HEK293 (cell line): ENCODE results near the gene ZBTB37.

Experiments
- EGR2 ChIP-seq: fragments of 450-650 bp; formaldehyde crosslinking; IDR thresholded peaks from 2 replicates; pipeline ENCODE4 v1.5.1; 2016; ENCODE audit warnings: low read depth, missing biosample characterization, missing genetic modification characterization
- GFI1B ChIP-seq: fragments of 450-650 bp; formaldehyde crosslinking; IDR thresholded peaks from 2 replicates; pipeline ENCODE4 v1.5.1; 2016; ENCODE audit warnings: missing biosample characterization, missing genetic modification characterization
- HOXD13 ChIP-seq: sonication (generic); formaldehyde crosslinking; IDR thresholded peaks from 2 replicates; pipeline ENCODE4 v1.8.0; 2022; ENCODE audit warnings: missing genetic modification reagents, borderline replicate concordance
- MYNN ChIP-seq: fragments of 450-650 bp; formaldehyde crosslinking; IDR thresholded peaks from 2 replicates; pipeline ENCODE4 v1.5.1; 2016; ENCODE audit warnings: missing biosample characterization, missing genetic modification characterization, borderline replicate concordance
- ZBTB7A ChIP-seq: fragments of 450-650 bp; formaldehyde crosslinking; IDR thresholded peaks from 2 replicates; pipeline ENCODE4 v1.5.1; 2016; ENCODE audit warnings: low read depth, missing biosample characterization, missing genetic modification characterization
- ZNF2 ChIP-seq: fragments of 450-650 bp; formaldehyde crosslinking; IDR thresholded peaks from 2 replicates; pipeline ENCODE4 v1.5.1; 2016; ENCODE audit warnings: missing biosample characterization, missing genetic modification characterization
- ZNF239 ChIP-seq: fragments of 450-650 bp; formaldehyde crosslinking; IDR thresholded peaks from 2 replicates; pipeline ENCODE4 v1.5.1; 2016; ENCODE audit warnings: missing biosample characterization, missing genetic modification characterization
- ZNF266 ChIP-seq: fragments of 450-650 bp; formaldehyde crosslinking; IDR thresholded peaks from 2 replicates; pipeline ENCODE4 v1.5.1; 2016; ENCODE audit warnings: missing biosample characterization, missing genetic modification characterization, low read depth
- ZNF366 ChIP-seq: fragments of 450-650 bp; formaldehyde crosslinking; conservative IDR thresholded peaks from 2 replicates; pipeline ENCODE4 v1.5.1; 2016; ENCODE audit warnings: missing biosample characterization, missing genetic modification characterization
- ZNF558 ChIP-seq: fragments of 450-650 bp; formaldehyde crosslinking; IDR thresholded peaks from 2 replicates; pipeline ENCODE4 v1.5.1; 2016; ENCODE audit warnings: missing biosample characterization, missing genetic modification characterization
- ZNF629 ChIP-seq: fragments of 450-650 bp; formaldehyde crosslinking; IDR thresholded peaks from 2 replicates; pipeline ENCODE4 v1.5.1; 2017; ENCODE audit warnings: missing biosample characterization, missing genetic modification characterization
- TF ChIP-seq, protein P1 (sequence below): sonication (generic); formaldehyde crosslinking; IDR thresholded peaks from 2 replicates; pipeline ENCODE4 v1.8.1; 2022; ENCODE audit warnings: mild to moderate bottlenecking, moderate library complexity, missing genetic modification reagents
- TF ChIP-seq, protein P2 (sequence below): fragments of 450-650 bp; IDR thresholded peaks from 2 replicates; pipeline ENCODE4 v1.5.1; 2018; ENCODE audit warnings: missing biosample characterization, mild to moderate bottlenecking, missing genetic modification characterization
- TF ChIP-seq, protein P3 (sequence below): fragments of 450-650 bp; formaldehyde crosslinking; IDR thresholded peaks from 2 replicates; pipeline ENCODE4 v1.5.1; 2016; ENCODE audit warnings: missing biosample characterization, missing genetic modification characterization
- TF ChIP-seq, protein P4 (sequence below): fragments of 450-650 bp; formaldehyde crosslinking; IDR thresholded peaks from 2 replicates; pipeline ENCODE4 v1.5.0; 2017; ENCODE audit warnings: missing biosample characterization, missing genetic modification characterization, borderline replicate concordance
- TF ChIP-seq, protein P5 (sequence below): fragments of 450-650 bp; formaldehyde crosslinking; IDR thresholded peaks from 2 replicates; pipeline ENCODE4 v1.5.1; 2016; ENCODE audit warnings: missing biosample characterization, missing genetic modification characterization
- TF ChIP-seq, protein P6 (sequence below): fragments of 450-650 bp; formaldehyde crosslinking; IDR thresholded peaks from 2 replicates; pipeline ENCODE4 v1.5.1; 2016; ENCODE audit warnings: missing biosample characterization, missing genetic modification characterization
- TF ChIP-seq, protein P7 (sequence below): fragments of 450-650 bp; formaldehyde crosslinking; IDR thresholded peaks from 2 replicates; pipeline ENCODE4 v1.5.1; 2016; ENCODE audit warnings: missing biosample characterization, missing genetic modification characterization, borderline replicate concordance
- TF ChIP-seq, protein P8 (sequence below): fragments of 450-650 bp; formaldehyde crosslinking; IDR thresholded peaks from 2 replicates; pipeline ENCODE4 v1.5.1; 2016; ENCODE audit warnings: missing biosample characterization, missing genetic modification characterization, low read depth

ZBTB37 gene

DNA sequence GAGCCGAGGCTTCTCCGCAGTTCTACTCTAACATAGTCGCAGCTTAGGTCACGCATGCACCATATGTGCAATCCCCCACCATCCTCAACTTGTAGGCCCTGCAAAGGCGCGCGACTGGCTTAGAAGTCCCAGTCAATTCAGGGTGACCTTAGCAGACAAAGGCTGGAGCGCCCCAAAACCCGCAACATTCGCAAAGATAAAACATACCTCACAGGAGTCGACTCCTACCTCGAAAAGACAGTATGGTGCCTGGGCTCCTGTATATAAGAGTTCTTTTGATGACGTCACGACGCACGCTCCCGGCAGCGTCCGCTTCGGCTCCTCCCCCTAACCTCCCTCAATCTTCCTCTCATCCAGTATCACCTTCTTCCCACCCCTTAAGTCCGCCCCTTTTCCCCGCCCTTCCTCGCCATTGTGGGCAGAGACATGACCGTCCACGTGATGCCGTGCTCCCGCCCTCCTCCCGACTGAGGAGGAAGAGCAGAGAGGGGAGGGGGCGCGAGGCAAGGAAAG is 371 bp upstream of the ZBTB37 start, which contains the start of gene GAS5 (continued):
- TF ChIP-seq, protein P1, sequence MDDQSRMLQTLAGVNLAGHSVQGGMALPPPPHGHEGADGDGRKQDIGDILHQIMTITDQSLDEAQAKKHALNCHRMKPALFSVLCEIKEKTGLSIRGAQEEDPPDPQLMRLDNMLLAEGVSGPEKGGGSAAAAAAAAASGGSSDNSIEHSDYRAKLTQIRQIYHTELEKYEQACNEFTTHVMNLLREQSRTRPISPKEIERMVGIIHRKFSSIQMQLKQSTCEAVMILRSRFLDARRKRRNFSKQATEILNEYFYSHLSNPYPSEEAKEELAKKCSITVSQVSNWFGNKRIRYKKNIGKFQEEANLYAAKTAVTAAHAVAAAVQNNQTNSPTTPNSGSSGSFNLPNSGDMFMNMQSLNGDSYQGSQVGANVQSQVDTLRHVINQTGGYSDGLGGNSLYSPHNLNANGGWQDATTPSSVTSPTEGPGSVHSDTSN (CRISPR knock-in tag): 0 out of 2 replicates have a peak, but pooled peaks have one; percentile 31
- TF ChIP-seq ZNF366 (tag by site-specific recombination): peak; percentile 100
- TF ChIP-seq ZBTB7A: 0 out of 2 replicates have a peak, but pooled peaks have one; percentile 21
- 0 out of 2 replicates have a peak, but pooled peaks have one; percentile 30 for TF ChIP-seq ZNF239 (tag by site-specific recombination)
- TF ChIP-seq, protein P2, sequence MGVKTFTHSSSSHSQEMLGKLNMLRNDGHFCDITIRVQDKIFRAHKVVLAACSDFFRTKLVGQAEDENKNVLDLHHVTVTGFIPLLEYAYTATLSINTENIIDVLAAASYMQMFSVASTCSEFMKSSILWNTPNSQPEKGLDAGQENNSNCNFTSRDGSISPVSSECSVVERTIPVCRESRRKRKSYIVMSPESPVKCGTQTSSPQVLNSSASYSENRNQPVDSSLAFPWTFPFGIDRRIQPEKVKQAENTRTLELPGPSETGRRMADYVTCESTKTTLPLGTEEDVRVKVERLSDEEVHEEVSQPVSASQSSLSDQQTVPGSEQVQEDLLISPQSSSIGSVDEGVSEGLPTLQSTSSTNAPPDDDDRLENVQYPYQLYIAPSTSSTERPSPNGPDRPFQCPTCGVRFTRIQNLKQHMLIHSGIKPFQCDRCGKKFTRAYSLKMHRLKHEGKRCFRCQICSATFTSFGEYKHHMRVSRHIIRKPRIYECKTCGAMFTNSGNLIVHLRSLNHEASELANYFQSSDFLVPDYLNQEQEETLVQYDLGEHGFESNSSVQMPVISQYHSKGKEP (tag by site-specific recombination): peak; percentile 54; the same call in 1 of the 2 replicates
- no peak for TF ChIP-seq MYNN (tag by site-specific recombination)
- peak; percentile 98 for TF ChIP-seq ZNF629 (tag by site-specific recombination)
- peak; percentile 95 for TF ChIP-seq ZNF2 (tag by site-specific recombination)
- no peak for TF ChIP-seq EGR2 (tag by site-specific recombination)
- TF ChIP-seq, protein P3, sequence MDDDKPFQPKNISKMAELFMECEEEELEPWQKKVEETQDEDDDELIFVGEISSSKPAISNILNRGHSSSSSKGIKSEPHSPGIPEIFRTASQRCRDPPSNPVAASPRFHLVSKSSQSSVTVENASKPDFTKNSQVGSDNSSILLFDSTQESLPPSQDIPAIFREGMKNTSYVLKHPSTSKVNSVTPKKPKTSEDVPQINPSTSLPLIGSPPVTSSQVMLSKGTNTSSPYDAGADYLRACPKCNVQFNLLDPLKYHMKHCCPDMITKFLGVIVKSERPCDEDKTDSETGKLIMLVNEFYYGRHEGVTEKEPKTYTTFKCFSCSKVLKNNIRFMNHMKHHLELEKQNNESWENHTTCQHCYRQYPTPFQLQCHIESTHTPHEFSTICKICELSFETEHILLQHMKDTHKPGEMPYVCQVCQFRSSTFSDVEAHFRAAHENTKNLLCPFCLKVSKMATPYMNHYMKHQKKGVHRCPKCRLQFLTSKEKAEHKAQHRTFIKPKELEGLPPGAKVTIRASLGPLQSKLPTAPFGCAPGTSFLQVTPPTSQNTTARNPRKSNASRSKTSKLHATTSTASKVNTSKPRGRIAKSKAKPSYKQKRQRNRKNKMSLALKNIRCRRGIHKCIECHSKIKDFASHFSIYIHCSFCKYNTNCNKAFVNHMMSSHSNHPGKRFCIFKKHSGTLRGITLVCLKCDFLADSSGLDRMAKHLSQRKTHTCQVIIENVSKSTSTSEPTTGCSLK (tag by site-specific recombination): no peak
- peak; percentile 47; the same call in 1 of the 2 replicates for TF ChIP-seq ZNF558 (tag by site-specific recombination)
- TF ChIP-seq, protein P4, sequence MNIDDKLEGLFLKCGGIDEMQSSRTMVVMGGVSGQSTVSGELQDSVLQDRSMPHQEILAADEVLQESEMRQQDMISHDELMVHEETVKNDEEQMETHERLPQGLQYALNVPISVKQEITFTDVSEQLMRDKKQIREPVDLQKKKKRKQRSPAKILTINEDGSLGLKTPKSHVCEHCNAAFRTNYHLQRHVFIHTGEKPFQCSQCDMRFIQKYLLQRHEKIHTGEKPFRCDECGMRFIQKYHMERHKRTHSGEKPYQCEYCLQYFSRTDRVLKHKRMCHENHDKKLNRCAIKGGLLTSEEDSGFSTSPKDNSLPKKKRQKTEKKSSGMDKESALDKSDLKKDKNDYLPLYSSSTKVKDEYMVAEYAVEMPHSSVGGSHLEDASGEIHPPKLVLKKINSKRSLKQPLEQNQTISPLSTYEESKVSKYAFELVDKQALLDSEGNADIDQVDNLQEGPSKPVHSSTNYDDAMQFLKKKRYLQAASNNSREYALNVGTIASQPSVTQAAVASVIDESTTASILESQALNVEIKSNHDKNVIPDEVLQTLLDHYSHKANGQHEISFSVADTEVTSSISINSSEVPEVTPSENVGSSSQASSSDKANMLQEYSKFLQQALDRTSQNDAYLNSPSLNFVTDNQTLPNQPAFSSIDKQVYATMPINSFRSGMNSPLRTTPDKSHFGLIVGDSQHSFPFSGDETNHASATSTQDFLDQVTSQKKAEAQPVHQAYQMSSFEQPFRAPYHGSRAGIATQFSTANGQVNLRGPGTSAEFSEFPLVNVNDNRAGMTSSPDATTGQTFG (tag by site-specific recombination): no peak
- TF ChIP-seq, protein P5, sequence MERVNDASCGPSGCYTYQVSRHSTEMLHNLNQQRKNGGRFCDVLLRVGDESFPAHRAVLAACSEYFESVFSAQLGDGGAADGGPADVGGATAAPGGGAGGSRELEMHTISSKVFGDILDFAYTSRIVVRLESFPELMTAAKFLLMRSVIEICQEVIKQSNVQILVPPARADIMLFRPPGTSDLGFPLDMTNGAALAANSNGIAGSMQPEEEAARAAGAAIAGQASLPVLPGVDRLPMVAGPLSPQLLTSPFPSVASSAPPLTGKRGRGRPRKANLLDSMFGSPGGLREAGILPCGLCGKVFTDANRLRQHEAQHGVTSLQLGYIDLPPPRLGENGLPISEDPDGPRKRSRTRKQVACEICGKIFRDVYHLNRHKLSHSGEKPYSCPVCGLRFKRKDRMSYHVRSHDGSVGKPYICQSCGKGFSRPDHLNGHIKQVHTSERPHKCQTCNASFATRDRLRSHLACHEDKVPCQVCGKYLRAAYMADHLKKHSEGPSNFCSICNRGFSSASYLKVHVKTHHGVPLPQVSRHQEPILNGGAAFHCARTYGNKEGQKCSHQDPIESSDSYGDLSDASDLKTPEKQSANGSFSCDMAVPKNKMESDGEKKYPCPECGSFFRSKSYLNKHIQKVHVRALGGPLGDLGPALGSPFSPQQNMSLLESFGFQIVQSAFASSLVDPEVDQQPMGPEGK: no peak
- TF ChIP-seq, protein P6, sequence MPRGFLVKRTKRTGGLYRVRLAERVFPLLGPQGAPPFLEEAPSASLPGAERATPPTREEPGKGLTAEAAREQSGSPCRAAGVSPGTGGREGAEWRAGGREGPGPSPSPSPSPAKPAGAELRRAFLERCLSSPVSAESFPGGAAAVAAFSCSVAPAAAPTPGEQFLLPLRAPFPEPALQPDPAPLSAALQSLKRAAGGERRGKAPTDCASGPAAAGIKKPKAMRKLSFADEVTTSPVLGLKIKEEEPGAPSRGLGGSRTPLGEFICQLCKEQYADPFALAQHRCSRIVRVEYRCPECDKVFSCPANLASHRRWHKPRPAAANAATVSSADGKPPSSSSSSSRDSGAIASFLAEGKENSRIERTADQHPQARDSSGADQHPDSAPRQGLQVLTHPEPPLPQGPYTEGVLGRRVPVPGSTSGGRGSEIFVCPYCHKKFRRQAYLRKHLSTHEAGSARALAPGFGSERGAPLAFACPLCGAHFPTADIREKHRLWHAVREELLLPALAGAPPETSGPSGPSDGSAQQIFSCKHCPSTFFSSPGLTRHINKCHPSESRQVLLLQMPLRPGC (tag by site-specific recombination): 0 out of 2 replicates have a peak, but pooled peaks have one; percentile 14
- TF ChIP-seq, protein P7, sequence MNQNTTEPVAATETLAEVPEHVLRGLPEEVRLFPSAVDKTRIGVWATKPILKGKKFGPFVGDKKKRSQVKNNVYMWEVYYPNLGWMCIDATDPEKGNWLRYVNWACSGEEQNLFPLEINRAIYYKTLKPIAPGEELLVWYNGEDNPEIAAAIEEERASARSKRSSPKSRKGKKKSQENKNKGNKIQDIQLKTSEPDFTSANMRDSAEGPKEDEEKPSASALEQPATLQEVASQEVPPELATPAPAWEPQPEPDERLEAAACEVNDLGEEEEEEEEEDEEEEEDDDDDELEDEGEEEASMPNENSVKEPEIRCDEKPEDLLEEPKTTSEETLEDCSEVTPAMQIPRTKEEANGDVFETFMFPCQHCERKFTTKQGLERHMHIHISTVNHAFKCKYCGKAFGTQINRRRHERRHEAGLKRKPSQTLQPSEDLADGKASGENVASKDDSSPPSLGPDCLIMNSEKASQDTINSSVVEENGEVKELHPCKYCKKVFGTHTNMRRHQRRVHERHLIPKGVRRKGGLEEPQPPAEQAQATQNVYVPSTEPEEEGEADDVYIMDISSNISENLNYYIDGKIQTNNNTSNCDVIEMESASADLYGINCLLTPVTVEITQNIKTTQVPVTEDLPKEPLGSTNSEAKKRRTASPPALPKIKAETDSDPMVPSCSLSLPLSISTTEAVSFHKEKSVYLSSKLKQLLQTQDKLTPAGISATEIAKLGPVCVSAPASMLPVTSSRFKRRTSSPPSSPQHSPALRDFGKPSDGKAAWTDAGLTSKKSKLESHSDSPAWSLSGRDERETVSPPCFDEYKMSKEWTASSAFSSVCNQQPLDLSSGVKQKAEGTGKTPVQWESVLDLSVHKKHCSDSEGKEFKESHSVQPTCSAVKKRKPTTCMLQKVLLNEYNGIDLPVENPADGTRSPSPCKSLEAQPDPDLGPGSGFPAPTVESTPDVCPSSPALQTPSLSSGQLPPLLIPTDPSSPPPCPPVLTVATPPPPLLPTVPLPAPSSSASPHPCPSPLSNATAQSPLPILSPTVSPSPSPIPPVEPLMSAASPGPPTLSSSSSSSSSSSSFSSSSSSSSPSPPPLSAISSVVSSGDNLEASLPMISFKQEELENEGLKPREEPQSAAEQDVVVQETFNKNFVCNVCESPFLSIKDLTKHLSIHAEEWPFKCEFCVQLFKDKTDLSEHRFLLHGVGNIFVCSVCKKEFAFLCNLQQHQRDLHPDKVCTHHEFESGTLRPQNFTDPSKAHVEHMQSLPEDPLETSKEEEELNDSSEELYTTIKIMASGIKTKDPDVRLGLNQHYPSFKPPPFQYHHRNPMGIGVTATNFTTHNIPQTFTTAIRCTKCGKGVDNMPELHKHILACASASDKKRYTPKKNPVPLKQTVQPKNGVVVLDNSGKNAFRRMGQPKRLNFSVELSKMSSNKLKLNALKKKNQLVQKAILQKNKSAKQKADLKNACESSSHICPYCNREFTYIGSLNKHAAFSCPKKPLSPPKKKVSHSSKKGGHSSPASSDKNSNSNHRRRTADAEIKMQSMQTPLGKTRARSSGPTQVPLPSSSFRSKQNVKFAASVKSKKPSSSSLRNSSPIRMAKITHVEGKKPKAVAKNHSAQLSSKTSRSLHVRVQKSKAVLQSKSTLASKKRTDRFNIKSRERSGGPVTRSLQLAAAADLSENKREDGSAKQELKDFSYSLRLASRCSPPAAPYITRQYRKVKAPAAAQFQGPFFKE (tag by site-specific recombination): no peak
- TF ChIP-seq ZNF266 (tag by site-specific recombination): no peak
- no peak for TF ChIP-seq GFI1B (tag by site-specific recombination)
- TF ChIP-seq, protein P8, sequence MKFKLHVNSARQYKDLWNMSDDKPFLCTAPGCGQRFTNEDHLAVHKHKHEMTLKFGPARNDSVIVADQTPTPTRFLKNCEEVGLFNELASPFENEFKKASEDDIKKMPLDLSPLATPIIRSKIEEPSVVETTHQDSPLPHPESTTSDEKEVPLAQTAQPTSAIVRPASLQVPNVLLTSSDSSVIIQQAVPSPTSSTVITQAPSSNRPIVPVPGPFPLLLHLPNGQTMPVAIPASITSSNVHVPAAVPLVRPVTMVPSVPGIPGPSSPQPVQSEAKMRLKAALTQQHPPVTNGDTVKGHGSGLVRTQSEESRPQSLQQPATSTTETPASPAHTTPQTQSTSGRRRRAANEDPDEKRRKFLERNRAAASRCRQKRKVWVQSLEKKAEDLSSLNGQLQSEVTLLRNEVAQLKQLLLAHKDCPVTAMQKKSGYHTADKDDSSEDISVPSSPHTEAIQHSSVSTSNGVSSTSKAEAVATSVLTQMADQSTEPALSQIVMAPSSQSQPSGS: peak; percentile 100
- no peak for TF ChIP-seq HOXD13 (CRISPR knock-in tag)
